B cell (primary cell): ENCODE data around the gene LRBA. TPM values are rescaled to one million over a fixed set of nuclear protein-coding genes. Genes with fewer than 3 reads are reported as not detected.

Experiments
- ATAC-seq: fragments of 200-7000 bp; cut with Tn5 transposase; one replicate; pipeline ENCODE4 v1.10.0; 2021; ENCODE audit warnings: low read depth, mild to moderate bottlenecking, moderate number of reproducible peaks, moderate library complexity
- CTCF ChIA-PET: fragments of 350-600 bp; sonication (Branson Sonifier 250); formaldehyde crosslinking; loops from one replicate; lab custom pipeline; 2021; ENCODE audit warnings: antibody characterized with exemption, inconsistent platforms; lab: Charles Lee
- POLR2A ChIA-PET: fragments of 350-600 bp; sonication (Branson Sonifier 250); formaldehyde crosslinking; loops from one replicate; lab custom pipeline; 2021; ENCODE audit warnings: antibody characterized with exemption; lab: Charles Lee
- DNase-seq: peaks from one replicate; pipeline ENCODE4 v3.0.0; 2013
- H2AFZ ChIP-seq: 2 replicates; pipeline ENCODE4 v1.6.1; 2012; ENCODE audit warnings: mild to moderate bottlenecking, low read depth, low read length; ENCODE audit not compliant: insufficient read depth, poor library complexity, severe bottlenecking
- H3K27ac ChIP-seq, 2 donors: 1 replicate in 1 of 2; 2 replicates in 1 of 2; pipeline ENCODE4 v1.5.1; 2012 to 2013; ENCODE audit warnings: low read length in 2 of 2, mild to moderate bottlenecking in 2 of 2, moderate library complexity in 1 of 2
- H3K27me3 ChIP-seq, 4 experiments: fragments of 200-600 bp in 1 of 4; sonication (generic) in 1 of 4; replicated peaks in 1 of 4; 1 replicate in 2 of 4; 2 replicates in 2 of 4; pipeline versions ENCODE4 v1.6.1 to v1.7.0; 2013 to 2016; ENCODE audit warnings: low read length in 3 of 4, mild to moderate bottlenecking in 2 of 4, mixed read lengths in 1 of 4, moderate library complexity in 1 of 4; ENCODE audit not compliant: insufficient read depth in 4 of 4, control insufficient read depth in 3 of 4; ENCODE audit errors: control extremely low read depth in 1 of 4
- H3K36me3 ChIP-seq, 2 experiments: replicated peaks in 1 of 2; 1 replicate in 1 of 2; 2 replicates in 1 of 2; pipeline versions ENCODE4 v1.6.1 to v1.7.1; 2013; ENCODE audit warnings: low read length in 1 of 2; ENCODE audit not compliant: insufficient read depth in 2 of 2, control insufficient read depth in 1 of 2; ENCODE audit errors: control extremely low read depth in 1 of 2, extremely low read depth in 1 of 2
- H3K4me1 ChIP-seq, 2 donors: fragments of 200-600 bp in 1 of 2; sonication (generic) in 1 of 2; 1 replicate in 1 of 2; 2 replicates in 1 of 2; pipeline versions ENCODE4 v1.5.1 to v1.6.1; 2013 to 2017; ENCODE audit warnings: low read length in 2 of 2; ENCODE audit not compliant: control insufficient read depth in 2 of 2, insufficient read depth in 2 of 2
- H3K4me2 ChIP-seq: replicated peaks from 2 replicates; pipeline ENCODE3; 2012; ENCODE audit warnings: mild to moderate bottlenecking, low read depth, low read length; ENCODE audit not compliant: poor library complexity, severe bottlenecking
- H3K4me3 ChIP-seq, 5 experiments: fragments of 200-600 bp in 1 of 5; sonication (generic) in 1 of 5; 1 replicate in 3 of 5; 2 replicates in 2 of 5; pipeline versions ENCODE4 v1.5.1 to v1.7.0; 2011 to 2016; ENCODE audit warnings: low read length in 4 of 5, mild to moderate bottlenecking in 4 of 5, low read depth in 2 of 5, control low read depth in 1 of 5, moderate library complexity in 1 of 5; ENCODE audit not compliant: insufficient read depth in 1 of 5; ENCODE audit errors: control extremely low read depth in 1 of 5, extremely low read depth in 1 of 5
- H3K79me2 ChIP-seq: fragments of 200-600 bp; sonication (generic); one replicate; pipeline ENCODE4 v1.6.0; 2016; ENCODE audit warnings: low read length; ENCODE audit not compliant: control insufficient read depth, insufficient read depth
- H3K9ac ChIP-seq: fragments of 200-600 bp; sonication (generic); 2 replicates; pipeline ENCODE4 v1.6.1; 2017; ENCODE audit warnings: mild to moderate bottlenecking, low read length, moderate library complexity
- H3K9me3 ChIP-seq, 3 donors: one replicate each; pipeline versions ENCODE4 v1.6.1 to v1.7.1; 2013; ENCODE audit warnings: low read length in 2 of 3; ENCODE audit not compliant: control insufficient read depth in 2 of 3, insufficient read depth in 1 of 3; ENCODE audit errors: control extremely low read depth in 1 of 3
- H4K20me1 ChIP-seq: 2 replicates; pipeline ENCODE4 v1.6.0; 2012; ENCODE audit warnings: mild to moderate bottlenecking, low read length; ENCODE audit not compliant: insufficient read depth, control insufficient read depth, poor library complexity, severe bottlenecking
- H3K27ac Mint-ChIP-seq: one replicate; pipeline ENCODE4 v1.8.0; 2021; ENCODE audit warnings: mixed read lengths
- H3K27me3 Mint-ChIP-seq: one replicate; pipeline ENCODE4 v1.8.0; 2021; ENCODE audit warnings: mixed read lengths
- H3K4me1 Mint-ChIP-seq: one replicate; pipeline ENCODE4 v1.8.0; 2021; ENCODE audit warnings: mixed read lengths
- H3K4me3 Mint-ChIP-seq: one replicate; pipeline ENCODE4 v1.8.0; 2021; ENCODE audit warnings: mixed read lengths
- H3K9me3 Mint-ChIP-seq: one replicate; pipeline ENCODE4 v1.8.0; 2022; ENCODE audit warnings: mixed read lengths; ENCODE audit not compliant: insufficient read depth
- EZH2 ChIP-seq: IDR thresholded peaks from 2 replicates; pipeline ENCODE4 v1.6.1; 2012; ENCODE audit warnings: borderline replicate concordance, low read depth, mild to moderate bottlenecking, moderate library complexity, low read length; ENCODE audit not compliant: insufficient read depth, poor library complexity, severe bottlenecking
- whole genome bisulfite sequencing: methylation state at CpG from one replicate; pipeline ENCODE4 v1.1.5; 2013; ENCODE audit warnings: missing lambda C conversion rate; ENCODE audit not compliant: insufficient coverage; 5-methylcytosine and 5-hydroxymethylcytosine counted together
- intact Hi-C: fragments of 100-400 bp; cut with micrococcal nuclease; formaldehyde crosslinking; loops from one replicate; pipeline ENCODE4 v1.10.0; 2022
- polyA plus RNA-seq: library from polyadenylated mRNA; depleted of rRNA; stranded (reverse); fragments of >200 nt; gene quantifications from 2 replicates; pipeline ENCODE4 v1.2.3, GENCODE V29; 2012
- total RNA-seq, 2 donors: library from RNA; stranded (reverse); fragments of 120-200 nt in 1 of 2; gene quantifications; 1 replicate in 1 of 2; 2 replicates in 1 of 2; pipeline versions ENCODE4 v1.2.3 to v1.2.4, GENCODE V29; 2013 to 2022
- TF ChIP-seq, protein P1 (sequence below): fragments of 200-600 bp; IDR thresholded peaks from one replicate; pipeline ENCODE4 v1.8.0; 2022; ENCODE audit warnings: antibody characterized with exemption, mild to moderate bottlenecking

Gene LRBA
- total and polyA plus RNA-seq, 2 donors (not counting 1 experiment from before 2014, with no cell fraction given): 17.5 to 86.7 TPM

DNA sequence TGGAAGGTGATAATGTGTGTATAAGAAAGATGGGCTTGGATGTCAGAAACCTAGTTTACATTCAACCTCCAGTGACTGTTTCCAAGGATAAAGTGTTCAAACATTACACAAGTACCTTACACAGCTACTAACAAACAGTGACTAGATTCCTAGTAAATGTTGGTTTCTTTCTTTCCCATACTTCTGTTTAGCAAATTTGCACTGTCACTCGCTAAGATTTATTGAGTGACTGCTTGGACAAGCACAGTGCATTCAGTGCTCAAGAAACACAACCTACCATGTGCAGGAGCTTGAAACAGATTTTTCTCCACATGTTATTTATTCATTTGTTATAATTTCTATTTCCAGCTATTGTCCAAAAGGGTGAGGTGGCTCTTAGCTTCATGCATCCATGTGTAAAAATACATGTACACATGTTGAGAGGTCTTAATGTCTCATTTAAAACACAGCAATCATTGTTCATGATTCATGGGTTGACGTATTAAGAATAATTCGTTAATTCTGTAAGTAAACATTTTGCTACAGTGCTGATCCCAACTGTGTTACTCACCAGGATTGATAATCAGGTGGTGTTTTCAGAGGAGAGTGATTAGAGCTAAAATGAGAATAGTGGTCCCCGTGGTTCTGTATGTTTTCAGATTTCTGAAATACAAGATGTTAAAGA is 783.8 kb downstream of the LRBA start:
- Histone ChIP-seq H3K4me1 (no peaks in the 10 kb centered on the region), H3K9me3 (no peaks in the 10 kb centered on the region), H3K36me3 (no peaks in the 10 kb centered on the region), H3K4me2 (no peak overlapping the region), H3K27me3 (no peaks in the 10 kb centered on the region), H4K20me1 (no peaks in the 10 kb centered on the region), H3K79me2 (no peaks in the 10 kb centered on the region), H3K27ac (no peak overlapping the region), H2AFZ (no peak overlapping the region), H3K9ac (no peak overlapping the region), H3K4me3 (no peak overlapping the region)
- Mint-ChIP-seq H3K4me1 (no peaks in the 10 kb centered on the region), H3K4me3 (no peak overlapping the region), H3K27me3 (peaks cover 11% of the 10 kb centered on the region), H3K27ac (no peak overlapping the region), H3K9me3 (no peaks in the 10 kb centered on the region)
- intact Hi-C loops: no loop called here
- WGBS: no CpG with 5 or more reads among the region's 4 CpGs
- no peak for DNase-seq
- ChIA-PET POLR2A (no interaction called here), CTCF (interaction anchor here (2.5 kb wide), 1 partner anchor 12 kb away, joined by 11 read pairs; no protein-coding TSS in a partner anchor)
- no peak for ATAC-seq
- no peak for TF ChIP-seq EZH2
- TF ChIP-seq, protein P1, sequence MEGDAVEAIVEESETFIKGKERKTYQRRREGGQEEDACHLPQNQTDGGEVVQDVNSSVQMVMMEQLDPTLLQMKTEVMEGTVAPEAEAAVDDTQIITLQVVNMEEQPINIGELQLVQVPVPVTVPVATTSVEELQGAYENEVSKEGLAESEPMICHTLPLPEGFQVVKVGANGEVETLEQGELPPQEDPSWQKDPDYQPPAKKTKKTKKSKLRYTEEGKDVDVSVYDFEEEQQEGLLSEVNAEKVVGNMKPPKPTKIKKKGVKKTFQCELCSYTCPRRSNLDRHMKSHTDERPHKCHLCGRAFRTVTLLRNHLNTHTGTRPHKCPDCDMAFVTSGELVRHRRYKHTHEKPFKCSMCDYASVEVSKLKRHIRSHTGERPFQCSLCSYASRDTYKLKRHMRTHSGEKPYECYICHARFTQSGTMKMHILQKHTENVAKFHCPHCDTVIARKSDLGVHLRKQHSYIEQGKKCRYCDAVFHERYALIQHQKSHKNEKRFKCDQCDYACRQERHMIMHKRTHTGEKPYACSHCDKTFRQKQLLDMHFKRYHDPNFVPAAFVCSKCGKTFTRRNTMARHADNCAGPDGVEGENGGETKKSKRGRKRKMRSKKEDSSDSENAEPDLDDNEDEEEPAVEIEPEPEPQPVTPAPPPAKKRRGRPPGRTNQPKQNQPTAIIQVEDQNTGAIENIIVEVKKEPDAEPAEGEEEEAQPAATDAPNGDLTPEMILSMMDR: no peak

DNA sequence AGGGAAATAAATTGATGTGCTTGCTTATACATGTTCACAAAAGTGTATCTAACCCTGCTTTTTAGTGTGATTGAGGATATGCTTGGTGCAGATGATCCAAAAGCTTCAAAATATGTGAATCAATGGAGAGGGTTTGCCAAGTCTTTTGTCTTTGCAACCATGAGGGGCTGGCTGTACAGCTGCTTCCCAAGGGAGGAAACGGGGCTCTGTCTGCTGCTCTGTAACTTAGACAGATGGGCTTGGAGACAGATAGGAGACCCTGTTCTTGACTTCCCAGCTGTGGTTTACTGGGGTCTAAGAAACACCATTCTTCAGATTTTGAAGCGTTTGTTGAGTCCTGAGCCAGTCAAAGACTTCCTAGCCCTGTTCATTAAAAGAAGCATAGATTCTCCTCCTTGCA is 784.5 kb downstream of the LRBA start:
- Mint-ChIP-seq H3K4me3 (no peak overlapping the region), H3K4me1 (no peaks in the 10 kb centered on the region), H3K27me3 (peaks cover 11% of the 10 kb centered on the region), H3K9me3 (no peaks in the 10 kb centered on the region), H3K27ac (no peak overlapping the region)
- DNase-seq (no peak), ATAC-seq (no peak)
- ChIA-PET POLR2A (no interaction called here), CTCF (interaction anchor here (2.5 kb wide), 1 partner anchor 12 kb away, joined by 11 read pairs; no protein-coding TSS in a partner anchor)
- no peaks in the 10 kb centered on the region for H3K79me2 ChIP-seq
- intact Hi-C loops: no loop called here
- H3K4me1 ChIP-seq: no peaks in the 10 kb centered on the region
- H2AFZ ChIP-seq: no peak overlapping the region
- TF ChIP-seq, protein P1: no peak
- TF ChIP-seq EZH2: no peak
- WGBS: 14% methylated on average over 1 of the region's 2 CpGs
- H4K20me1 ChIP-seq: no peaks in the 10 kb centered on the region
- no peaks in the 10 kb centered on the region for H3K9me3 ChIP-seq
- no peak overlapping the region for H3K27ac ChIP-seq
- H3K9ac ChIP-seq: no peak overlapping the region
- H3K4me3 ChIP-seq: no peak overlapping the region
- H3K27me3 ChIP-seq: no peaks in the 10 kb centered on the region
- no peak overlapping the region for H3K4me2 ChIP-seq
- no peaks in the 10 kb centered on the region for H3K36me3 ChIP-seq
